ENCODE measurements around the gene EFR3B.
"Not testable (repeated sequence)": the region's sequence is repeated elsewhere in the genome, so short reads cannot be mapped to it uniquely, and the experiment has no call there.

GRCh38 chr2:25127071-25127470 lies 85.2 kb downstream of the EFR3B start:
- not testable (repeated sequence) for TF ChIP-seq CTCF, POLR2A (IDR thresholded peaks at IDR 0.05)

All from esophagus squamous epithelium (tissue), 4 donors.